ENCODE data around the gene CHRNG. TPM values are rescaled to one million over a fixed set of nuclear protein-coding genes. Genes with fewer than 3 reads are reported as not detected.

CHRNG gene
- total and polyA plus RNA-seq, 2 experiments from 2014 or later = not detected

DNA sequence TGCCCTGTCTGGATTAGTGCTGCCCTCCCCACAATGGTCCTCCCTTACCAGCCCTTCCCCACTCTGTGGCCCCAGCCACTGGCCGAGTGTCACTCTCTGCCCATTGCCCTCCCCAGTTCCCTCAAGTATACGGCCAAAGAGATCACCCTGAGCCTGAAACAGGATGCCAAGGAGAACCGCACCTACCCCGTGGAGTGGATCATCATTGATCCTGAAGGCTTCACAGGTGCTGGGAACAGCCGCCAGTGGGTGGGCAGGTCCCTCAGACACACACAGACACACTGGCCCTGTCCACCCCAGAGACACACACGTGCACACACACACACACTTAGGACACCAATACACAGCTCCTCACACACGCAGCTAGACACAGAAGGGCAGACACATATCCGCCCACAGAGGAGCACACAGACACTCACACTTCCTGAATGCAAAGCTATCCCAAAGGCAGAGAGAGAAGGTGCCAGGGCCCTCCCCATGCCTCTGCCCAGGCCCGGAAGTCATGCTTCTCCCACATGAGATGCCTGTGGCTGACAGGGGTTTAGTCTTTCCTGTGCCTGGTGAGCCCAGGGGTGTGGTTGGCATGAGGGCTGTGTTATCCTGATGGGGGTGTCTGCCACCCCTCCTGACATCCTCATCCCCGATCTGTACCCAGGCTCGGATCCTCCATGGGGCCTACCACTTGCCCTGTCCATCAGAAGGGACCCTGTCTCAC is 10.6 kb upstream of the CHRNG start:
- no peak for DNase-seq (ENCODE audit: low spot score)
- no peak for ATAC-seq

More for the DNA sequence above, 10.6 kb upstream of the CHRNG start:
- Histone ChIP-seq H3F3A (replicated peaks; ENCODE audit: low read depth) (no peaks in the 10 kb centered on the region), H3K4me3 (no peak overlapping the region), H3K27me3 (ENCODE audit: insufficient read depth) (peaks cover 15% of the 10 kb centered on the region), H3K9me2 (ENCODE audit: insufficient read depth) (no peaks in the 10 kb centered on the region), H3K27ac (ENCODE audit: low read depth) (no peak overlapping the region), H3K4me1 (ENCODE audit: insufficient read depth) (no peaks in the 10 kb centered on the region; the same call in 1 of the 2 replicates), H3K79me2 (replicated peaks; ENCODE audit: insufficient read depth) (no peaks in the 10 kb centered on the region), H3K36me3 (ENCODE audit: insufficient read depth) (no peaks in the 10 kb centered on the region), H3K4me2 (no peak overlapping the region), H2AFZ (no peak overlapping the region), H4K20me1 (replicated peaks; ENCODE audit: insufficient read depth) (no peaks in the 10 kb centered on the region; the same call in 1 of the 2 replicates)
- H3K9me3 Mint-ChIP-seq = no peaks in the 10 kb centered on the region
- TF ChIP-seq CREB1 (CRISPR knock-in tag; IDR thresholded peaks at IDR 0.05; ENCODE audit: low read depth) (no peak), ZNF331 (CRISPR knock-in tag; IDR thresholded peaks at IDR 0.05; ENCODE audit: low read depth) (no peak), JUNB (IDR thresholded peaks at IDR 0.05; ENCODE audit: unreplicated experiment) (no peak), STAT1 (IDR thresholded peaks at IDR 0.05; ENCODE audit: unreplicated experiment) (no peak), EZH2 (IDR thresholded peaks at IDR 0.05; ENCODE audit: low read depth, unreplicated experiment) (no peak), POLR2AphosphoS5 (IDR thresholded peaks at IDR 0.05; ENCODE audit: low read depth) (no peak), EZH2phosphoT487 (IDR thresholded peaks at IDR 0.05; ENCODE audit: unreplicated experiment) (no peak), NANOG (IDR thresholded peaks at IDR 0.05; ENCODE audit: borderline replicate concordance) (no peak), ZNF114 (CRISPR knock-in tag; IDR thresholded peaks at IDR 0.05) (no peak)
- TF ChIP-seq, protein P1, sequence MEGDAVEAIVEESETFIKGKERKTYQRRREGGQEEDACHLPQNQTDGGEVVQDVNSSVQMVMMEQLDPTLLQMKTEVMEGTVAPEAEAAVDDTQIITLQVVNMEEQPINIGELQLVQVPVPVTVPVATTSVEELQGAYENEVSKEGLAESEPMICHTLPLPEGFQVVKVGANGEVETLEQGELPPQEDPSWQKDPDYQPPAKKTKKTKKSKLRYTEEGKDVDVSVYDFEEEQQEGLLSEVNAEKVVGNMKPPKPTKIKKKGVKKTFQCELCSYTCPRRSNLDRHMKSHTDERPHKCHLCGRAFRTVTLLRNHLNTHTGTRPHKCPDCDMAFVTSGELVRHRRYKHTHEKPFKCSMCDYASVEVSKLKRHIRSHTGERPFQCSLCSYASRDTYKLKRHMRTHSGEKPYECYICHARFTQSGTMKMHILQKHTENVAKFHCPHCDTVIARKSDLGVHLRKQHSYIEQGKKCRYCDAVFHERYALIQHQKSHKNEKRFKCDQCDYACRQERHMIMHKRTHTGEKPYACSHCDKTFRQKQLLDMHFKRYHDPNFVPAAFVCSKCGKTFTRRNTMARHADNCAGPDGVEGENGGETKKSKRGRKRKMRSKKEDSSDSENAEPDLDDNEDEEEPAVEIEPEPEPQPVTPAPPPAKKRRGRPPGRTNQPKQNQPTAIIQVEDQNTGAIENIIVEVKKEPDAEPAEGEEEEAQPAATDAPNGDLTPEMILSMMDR (conservative IDR thresholded peaks at IDR 0.05; ENCODE audit: low read depth in 2 of 2) = no peak
- TF ChIP-seq, protein P2, sequence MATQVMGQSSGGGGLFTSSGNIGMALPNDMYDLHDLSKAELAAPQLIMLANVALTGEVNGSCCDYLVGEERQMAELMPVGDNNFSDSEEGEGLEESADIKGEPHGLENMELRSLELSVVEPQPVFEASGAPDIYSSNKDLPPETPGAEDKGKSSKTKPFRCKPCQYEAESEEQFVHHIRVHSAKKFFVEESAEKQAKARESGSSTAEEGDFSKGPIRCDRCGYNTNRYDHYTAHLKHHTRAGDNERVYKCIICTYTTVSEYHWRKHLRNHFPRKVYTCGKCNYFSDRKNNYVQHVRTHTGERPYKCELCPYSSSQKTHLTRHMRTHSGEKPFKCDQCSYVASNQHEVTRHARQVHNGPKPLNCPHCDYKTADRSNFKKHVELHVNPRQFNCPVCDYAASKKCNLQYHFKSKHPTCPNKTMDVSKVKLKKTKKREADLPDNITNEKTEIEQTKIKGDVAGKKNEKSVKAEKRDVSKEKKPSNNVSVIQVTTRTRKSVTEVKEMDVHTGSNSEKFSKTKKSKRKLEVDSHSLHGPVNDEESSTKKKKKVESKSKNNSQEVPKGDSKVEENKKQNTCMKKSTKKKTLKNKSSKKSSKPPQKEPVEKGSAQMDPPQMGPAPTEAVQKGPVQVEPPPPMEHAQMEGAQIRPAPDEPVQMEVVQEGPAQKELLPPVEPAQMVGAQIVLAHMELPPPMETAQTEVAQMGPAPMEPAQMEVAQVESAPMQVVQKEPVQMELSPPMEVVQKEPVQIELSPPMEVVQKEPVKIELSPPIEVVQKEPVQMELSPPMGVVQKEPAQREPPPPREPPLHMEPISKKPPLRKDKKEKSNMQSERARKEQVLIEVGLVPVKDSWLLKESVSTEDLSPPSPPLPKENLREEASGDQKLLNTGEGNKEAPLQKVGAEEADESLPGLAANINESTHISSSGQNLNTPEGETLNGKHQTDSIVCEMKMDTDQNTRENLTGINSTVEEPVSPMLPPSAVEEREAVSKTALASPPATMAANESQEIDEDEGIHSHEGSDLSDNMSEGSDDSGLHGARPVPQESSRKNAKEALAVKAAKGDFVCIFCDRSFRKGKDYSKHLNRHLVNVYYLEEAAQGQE (IDR thresholded peaks at IDR 0.05; ENCODE audit: unreplicated experiment) = no peak
- TF ChIP-seq, protein P3, sequence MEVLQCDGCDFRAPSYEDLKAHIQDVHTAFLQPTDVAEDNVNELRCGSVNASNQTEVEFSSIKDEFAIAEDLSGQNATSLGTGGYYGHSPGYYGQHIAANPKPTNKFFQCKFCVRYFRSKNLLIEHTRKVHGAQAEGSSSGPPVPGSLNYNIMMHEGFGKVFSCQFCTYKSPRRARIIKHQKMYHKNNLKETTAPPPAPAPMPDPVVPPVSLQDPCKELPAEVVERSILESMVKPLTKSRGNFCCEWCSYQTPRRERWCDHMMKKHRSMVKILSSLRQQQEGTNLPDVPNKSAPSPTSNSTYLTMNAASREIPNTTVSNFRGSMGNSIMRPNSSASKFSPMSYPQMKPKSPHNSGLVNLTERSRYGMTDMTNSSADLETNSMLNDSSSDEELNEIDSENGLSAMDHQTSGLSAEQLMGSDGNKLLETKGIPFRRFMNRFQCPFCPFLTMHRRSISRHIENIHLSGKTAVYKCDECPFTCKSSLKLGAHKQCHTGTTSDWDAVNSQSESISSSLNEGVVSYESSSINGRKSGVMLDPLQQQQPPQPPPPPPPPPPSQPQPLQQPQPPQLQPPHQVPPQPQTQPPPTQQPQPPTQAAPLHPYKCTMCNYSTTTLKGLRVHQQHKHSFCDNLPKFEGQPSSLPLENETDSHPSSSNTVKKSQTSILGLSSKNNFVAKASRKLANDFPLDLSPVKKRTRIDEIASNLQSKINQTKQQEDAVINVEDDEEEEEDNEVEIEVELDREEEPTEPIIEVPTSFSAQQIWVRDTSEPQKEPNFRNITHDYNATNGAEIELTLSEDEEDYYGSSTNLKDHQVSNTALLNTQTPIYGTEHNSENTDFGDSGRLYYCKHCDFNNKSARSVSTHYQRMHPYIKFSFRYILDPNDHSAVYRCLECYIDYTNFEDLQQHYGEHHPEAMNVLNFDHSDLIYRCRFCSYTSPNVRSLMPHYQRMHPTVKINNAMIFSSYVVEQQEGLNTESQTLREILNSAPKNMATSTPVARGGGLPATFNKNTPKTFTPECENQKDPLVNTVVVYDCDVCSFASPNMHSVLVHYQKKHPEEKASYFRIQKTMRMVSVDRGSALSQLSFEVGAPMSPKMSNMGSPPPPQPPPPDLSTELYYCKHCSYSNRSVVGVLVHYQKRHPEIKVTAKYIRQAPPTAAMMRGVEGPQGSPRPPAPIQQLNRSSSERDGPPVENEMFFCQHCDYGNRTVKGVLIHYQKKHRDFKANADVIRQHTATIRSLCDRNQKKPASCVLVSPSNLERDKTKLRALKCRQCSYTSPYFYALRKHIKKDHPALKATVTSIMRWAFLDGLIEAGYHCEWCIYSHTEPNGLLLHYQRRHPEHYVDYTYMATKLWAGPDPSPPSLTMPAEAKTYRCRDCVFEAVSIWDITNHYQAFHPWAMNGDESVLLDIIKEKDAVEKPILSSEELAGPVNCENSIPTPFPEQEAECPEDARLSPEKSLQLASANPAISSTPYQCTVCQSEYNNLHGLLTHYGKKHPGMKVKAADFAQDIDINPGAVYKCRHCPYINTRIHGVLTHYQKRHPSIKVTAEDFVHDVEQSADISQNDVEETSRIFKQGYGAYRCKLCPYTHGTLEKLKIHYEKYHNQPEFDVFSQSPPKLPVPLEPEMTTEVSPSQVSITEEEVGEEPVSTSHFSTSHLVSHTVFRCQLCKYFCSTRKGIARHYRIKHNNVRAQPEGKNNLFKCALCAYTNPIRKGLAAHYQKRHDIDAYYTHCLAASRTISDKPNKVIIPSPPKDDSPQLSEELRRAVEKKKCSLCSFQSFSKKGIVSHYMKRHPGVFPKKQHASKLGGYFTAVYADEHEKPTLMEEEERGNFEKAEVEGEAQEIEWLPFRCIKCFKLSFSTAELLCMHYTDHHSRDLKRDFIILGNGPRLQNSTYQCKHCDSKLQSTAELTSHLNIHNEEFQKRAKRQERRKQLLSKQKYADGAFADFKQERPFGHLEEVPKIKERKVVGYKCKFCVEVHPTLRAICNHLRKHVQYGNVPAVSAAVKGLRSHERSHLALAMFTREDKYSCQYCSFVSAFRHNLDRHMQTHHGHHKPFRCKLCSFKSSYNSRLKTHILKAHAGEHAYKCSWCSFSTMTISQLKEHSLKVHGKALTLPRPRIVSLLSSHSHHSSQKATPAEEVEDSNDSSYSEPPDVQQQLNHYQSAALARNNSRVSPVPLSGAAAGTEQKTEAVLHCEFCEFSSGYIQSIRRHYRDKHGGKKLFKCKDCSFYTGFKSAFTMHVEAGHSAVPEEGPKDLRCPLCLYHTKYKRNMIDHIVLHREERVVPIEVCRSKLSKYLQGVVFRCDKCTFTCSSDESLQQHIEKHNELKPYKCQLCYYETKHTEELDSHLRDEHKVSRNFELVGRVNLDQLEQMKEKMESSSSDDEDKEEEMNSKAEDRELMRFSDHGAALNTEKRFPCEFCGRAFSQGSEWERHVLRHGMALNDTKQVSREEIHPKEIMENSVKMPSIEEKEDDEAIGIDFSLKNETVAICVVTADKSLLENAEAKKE (CRISPR knock-in tag; IDR thresholded peaks at IDR 0.05) = no peak
- TF ChIP-seq, protein P4, sequence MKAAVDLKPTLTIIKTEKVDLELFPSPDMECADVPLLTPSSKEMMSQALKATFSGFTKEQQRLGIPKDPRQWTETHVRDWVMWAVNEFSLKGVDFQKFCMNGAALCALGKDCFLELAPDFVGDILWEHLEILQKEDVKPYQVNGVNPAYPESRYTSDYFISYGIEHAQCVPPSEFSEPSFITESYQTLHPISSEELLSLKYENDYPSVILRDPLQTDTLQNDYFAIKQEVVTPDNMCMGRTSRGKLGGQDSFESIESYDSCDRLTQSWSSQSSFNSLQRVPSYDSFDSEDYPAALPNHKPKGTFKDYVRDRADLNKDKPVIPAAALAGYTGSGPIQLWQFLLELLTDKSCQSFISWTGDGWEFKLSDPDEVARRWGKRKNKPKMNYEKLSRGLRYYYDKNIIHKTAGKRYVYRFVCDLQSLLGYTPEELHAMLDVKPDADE (IDR thresholded peaks at IDR 0.05) = no peak
- H3K27me3 Mint-ChIP-seq (ENCODE audit: insufficient read depth, low read depth, poor library complexity) = peaks cover 31% of the 10 kb centered on the region
- H3K4me3 Mint-ChIP-seq = no peak overlapping the region
- H3K27ac Mint-ChIP-seq = no peak overlapping the region
- H3K4me1 Mint-ChIP-seq = peaks cover 15% of the 10 kb centered on the region
- H3K36me3 Mint-ChIP-seq (ENCODE audit: low read depth) = no peaks in the 10 kb centered on the region; the same call in 2 of the 3 replicates
